NCI-H2196 (cell line): ENCODE results near the gene COL28A1.
"Not testable (repeated sequence)": the region's sequence is repeated elsewhere in the genome, so short reads cannot be mapped to it uniquely, and the experiment has no call there.

Experiments
- DNase-seq: peaks from one replicate; lab custom pipeline; 2025; ENCODE audit not compliant: unreplicated experiment; lab: John Stamatoyannopoulos, UW

Gene COL28A1

DNA sequence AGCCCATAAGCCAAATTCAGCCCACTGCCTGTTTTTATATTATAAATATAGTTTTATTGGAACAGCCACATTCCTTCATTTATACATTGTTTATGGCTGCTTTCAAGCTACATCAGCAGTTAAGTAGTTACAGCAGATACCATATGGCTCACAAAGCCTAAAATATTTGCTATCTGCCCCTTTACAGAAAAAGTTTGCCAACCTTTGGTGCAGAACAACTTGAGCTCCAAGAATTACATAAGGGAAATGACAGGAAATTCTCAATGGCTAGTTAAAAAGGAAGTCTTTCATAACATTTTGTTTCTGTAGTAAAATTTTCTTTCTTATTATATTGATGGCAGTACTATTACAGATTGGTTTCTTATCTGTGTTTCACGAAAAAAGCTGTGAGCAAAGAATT lies 59.3 kb downstream of the COL28A1 start:
- DNase-seq: no peak

GRCh38 chr7:7475601-7476000 lies 60.1 kb downstream of the COL28A1 start:
- DNase-seq: no peak

GRCh38 chr7:7474436-7474835 lies 61.2 kb downstream of the COL28A1 start:
- DNase-seq: no peak

DNA sequence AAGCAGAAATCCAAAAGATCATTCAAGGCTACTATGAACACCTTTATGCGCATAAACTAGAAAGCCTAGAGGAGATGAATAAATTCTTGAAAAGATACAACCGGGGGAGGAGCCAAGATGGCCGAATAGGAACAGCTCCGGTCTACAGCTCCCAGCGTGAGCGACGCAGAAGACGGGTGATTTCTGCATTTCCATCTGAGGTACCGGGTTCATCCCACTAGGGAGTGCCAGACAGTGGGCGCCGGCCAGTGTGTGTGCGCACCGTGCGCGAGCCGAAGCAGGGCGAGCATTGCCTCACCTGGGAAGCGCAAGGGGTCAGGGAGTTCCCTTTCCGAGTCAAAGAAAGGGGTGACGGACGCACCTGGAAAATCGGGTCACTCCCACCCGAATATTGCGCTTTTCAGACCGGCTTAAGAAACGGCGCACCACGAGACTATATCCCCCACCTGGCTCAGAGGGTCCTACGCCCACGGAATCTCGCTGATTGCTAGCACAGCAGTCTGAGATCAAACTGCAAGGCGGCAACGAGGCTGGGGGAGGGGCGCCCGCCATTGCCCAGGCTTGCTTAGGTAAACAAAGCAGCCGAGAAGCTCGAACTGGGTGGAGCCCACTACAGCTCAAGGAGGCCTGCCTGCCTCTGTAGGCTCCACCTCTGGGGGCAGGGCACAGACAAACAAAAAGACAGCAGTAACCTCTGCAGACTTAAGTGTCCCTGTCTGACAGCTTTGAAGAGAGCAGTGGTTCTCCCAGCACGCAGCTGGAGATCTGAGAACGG lies 70.5 kb downstream of the COL28A1 start:
- not testable (repeated sequence) for DNase-seq

DNA sequence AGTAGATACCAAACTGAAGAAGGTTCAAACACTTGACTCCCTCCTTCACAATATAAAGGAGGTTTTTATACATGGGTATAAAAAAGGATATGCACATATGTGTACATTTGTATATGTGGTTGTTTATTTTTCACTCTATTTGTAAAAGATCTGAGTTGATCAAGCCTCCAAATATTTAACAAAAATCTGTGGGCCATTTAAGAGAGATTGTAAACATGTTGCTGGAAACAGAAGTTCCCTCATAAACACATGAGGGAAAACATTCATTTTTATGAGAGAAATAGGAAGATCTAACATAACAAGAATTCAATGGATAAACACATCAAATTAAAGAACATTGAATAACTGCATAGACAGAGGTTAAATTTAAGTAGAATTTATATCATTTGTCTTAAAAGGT lies 81.7 kb downstream of the COL28A1 start:
- DNase-seq: no peak

DNA sequence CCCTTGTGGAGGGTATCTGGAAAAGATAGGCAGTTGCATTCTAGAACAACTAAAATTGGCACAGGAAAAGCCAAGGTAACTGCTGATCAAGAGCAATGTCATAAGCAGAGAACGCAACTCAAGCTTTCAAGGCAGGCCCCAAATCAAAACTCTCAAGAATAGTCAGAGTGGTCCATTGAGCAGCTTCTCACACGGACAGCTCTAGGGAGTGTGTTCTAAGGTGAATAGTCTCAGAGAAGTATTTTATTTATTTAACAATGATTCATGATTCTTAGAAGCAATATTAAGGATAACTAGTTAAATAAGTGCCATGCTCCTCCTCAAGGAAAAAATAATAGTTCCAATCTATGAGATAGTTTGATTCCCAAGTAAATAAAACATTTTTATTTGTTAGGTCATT lies 83.0 kb downstream of the COL28A1 start:
- DNase-seq: no peak

- no peak for DNase-seq
These were observed 83.6 kb downstream of the COL28A1 start for GRCh38 chr7:7452119-7452518.

DNA sequence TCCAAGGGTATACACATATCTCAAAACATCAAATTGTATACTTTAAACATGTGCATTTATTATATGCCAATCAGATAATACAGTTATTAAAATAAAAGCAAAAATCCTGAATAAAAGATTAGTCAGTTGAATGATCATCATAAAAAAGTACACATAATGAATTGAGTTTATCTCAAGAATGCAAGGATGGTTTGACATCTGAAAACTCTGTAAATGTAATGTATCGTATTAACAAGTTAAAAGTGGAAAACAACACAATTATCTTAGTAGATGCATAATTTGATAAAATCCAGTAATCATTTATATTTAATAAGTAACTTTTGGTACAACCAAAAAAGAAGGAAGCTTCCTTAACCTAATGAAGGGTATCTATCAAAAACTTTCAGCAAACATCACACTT lies 86.6 kb downstream of the COL28A1 start:
- no peak for DNase-seq

GRCh38 chr7:7446616-7447015 lies 89.1 kb downstream of the COL28A1 start:
- no peak for DNase-seq

GRCh38 chr7:7443806-7444350 lies 91.8 kb downstream of the COL28A1 start:
- DNase-seq: no peak

DNA sequence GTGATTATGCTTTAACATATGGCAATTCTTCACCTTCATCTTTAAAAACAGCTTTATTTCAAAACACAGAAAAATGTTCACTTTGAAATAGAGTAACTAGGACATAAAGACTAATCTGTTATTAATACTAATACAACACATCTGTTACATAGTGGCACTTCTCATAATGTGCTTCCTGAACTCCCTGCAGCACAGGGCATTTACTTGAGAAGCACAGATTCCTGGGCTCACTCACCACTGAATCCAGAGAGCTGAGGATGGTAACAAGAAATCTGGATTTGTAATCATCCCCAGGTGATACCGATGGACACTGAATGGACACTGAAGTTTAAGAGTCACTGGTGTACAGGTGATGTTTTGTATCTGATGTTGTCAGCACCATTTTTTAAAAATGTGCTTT lies 96.1 kb downstream of the COL28A1 start:
- no peak for DNase-seq

GRCh38 chr7:7438851-7439250 lies 96.8 kb downstream of the COL28A1 start:
- DNase-seq: peak; percentile 68

DNA sequence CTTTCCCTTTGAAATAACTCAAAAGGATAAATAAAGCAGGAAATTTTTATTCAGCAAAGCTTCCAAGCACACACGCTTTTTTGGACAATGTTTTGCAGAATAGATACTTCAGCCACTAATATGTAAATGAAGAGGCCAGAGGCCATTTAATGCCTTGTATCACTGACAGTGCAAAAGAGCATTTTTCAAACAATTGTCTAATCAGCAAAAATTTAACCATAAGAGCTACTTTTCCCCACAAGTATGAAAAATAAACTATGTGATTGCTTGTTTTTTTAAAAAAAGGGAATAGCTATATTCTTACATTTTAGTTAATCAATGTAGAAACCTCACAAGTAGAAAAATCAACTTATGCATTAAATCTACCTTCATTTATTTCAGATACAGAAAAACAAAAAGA lies 99.7 kb downstream of the COL28A1 start:
- DNase-seq: no peak

DNA sequence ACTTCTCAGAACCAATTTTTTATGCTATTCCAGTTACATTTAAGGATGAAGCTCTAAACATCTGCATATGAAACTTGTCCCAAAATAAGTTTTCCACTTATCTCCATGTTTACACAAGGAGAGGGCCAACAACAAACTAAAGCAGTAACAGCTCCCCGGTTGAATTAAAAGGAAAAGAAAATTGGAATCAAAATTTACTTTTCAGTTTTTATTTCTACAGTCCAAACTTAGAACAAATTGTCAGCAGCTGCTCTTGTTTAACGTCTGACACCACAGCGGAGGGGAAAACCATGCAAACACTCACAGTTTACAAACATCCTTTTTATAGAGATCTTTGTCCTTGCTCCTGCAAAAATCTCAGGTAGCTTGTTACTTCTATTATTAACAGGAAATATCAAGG lies 101.3 kb downstream of the COL28A1 start:
- no peak for DNase-seq

DNA sequence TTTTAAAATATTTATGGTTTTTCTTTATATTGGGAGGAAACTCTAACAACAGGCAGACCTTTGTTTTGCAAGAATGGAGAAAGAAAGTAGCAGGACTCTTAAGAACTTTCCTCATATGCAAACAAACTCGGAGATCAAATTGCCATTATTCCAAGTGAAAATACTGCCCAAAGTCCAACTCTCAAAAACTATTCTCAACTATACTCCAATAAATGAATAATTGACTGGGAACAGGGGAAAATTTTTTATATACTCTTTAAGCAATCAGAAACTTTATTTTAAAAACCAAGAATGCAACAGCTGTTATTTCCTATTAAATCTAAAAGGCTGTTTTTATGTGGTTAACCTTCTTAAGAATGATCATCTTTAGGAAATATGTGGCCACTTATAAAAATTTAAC lies 101.9 kb downstream of the COL28A1 start:
- no peak for DNase-seq

DNA sequence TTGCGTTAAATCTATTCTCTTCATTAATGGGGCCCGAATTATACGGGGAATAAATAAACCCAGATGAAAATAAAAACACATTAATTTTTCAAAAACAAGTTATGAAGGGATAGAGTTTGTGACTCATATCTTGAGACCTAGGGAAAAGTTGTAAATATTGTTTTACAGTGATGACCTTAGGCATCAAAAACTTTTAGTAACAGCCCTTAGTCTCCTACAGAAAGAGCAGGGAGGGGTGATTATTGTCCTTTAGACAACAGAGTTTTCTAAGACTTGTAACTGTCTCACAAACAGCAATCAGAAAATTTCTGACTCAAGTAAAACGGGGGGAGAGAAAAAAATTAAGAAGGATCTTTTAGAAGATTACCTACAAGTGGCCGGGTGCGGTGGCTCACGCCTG lies 102.7 kb downstream of the COL28A1 start:
- DNase-seq: no peak

DNA sequence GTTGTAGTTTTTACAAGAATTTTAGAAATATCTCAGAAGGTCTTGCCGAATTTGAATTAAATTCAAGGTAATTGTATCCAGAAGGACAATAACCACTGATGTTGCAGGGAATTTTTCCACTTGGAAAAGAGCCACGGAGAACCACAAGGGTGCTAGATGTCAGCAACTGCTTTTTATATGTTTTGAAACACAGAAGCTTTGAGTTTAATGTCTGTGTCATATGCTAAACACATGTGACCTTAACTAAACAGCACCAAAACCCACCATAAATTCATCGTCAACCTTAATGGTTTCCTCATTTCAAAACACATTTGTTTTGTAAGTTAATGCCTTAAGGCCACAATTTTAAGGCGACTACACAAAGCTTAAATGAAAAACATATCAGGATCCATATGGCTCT lies 106.9 kb downstream of the COL28A1 start:
- no peak for DNase-seq

DNA sequence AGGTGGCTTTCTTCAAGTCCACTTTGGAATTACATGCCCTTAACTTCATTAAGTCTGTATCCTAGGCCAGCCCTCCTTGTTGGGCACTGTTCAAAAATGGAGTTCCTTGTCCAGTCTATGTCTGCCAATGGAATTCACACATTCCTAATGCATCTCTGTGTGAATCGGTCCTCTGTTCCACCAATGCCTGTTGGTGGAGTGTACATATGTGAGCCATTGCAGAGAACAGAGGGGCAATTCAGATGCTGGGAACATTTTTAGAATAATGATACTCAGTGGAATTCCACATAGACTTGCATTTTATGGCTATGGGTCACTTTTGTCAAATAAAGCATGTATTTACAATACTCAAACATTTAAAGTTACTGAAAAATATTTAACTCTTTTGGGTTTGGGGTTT lies 108.3 kb downstream of the COL28A1 start:
- DNase-seq: no peak

DNA sequence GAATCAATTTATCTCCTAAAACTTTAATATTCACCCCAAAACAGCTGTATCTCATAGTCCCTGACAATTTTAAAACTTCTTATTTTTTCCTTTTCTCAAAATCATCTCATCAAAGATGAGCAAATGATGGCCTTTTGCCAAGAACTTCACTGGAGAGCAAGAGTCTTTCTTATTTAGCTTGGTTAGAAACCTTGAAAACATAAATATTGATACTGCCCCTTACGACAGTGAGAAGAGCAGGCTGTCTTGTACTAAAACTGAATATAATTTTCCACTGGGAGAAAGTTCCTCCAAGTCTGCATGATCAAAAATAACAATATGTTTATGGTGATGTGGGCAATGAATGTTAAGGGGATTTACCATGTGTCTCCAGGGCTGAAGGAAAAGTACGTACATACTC lies 109.0 kb downstream of the COL28A1 start:
- no peak for DNase-seq

- DNase-seq: no peak
These were observed 110.4 kb downstream of the COL28A1 start for GRCh38 chr7:7425321-7425720.

DNA sequence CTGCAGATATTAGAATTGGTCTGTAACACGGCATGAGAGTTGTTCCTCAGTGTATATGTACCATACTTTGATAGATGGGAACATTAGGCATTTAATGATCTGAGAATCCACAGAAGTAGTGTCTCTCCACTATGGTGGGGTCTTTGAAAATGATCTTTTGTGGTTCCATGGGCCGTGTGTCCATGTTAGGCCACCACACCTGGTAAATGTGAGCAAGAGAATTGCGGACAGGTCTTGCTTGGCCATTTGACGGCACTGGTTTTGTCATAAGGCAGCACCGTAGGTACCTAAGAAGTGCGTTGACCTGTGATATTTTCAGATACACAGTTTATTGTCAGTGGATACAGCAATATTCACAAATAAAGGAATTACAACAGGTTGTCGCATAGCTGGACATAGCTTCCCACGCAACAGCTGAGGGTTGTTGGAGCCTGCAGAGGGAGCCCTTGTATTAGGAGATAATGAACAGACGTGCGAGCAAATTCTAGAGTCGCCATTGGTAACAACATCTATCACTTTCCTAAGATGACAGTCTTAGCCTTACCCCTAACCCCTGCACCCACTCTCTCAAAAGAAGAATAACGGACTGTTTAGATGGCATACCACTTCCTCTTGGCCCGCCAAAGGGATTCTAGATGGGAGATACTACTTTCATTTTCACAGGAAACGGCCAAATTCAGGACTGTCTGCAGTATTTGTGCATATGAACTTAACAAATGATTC lies 111.4 kb downstream of the COL28A1 start:
- DNase-seq: peak; percentile 81

- no peak for DNase-seq
These were observed 113.0 kb downstream of the COL28A1 start for GRCh38 chr7:7422641-7423040.
